SK-N-SH treated with all-trans-retinoic acid at 6 μM for 48 hours (cell line): ENCODE results near the gene OR1S2.

Experiments
- RARB ChIP-seq: fragments of 250-450 bp; sonication (Bioruptor Pico); IDR thresholded peaks from 2 replicates; pipeline ENCODE4 v1.8.0; 2021; ENCODE audit warnings: mild to moderate bottlenecking, moderate library complexity
- ZC3H10 ChIP-seq: fragments of 250-450 bp; sonication (Bioruptor Pico); IDR thresholded peaks from 2 replicates; pipeline ENCODE4 v1.5.1; 2021; ENCODE audit warnings: mild to moderate bottlenecking, moderate library complexity
- ZFP30 ChIP-seq: fragments of 450-650 bp; formaldehyde crosslinking; IDR thresholded peaks from 2 replicates; pipeline ENCODE4 v1.5.0; 2022; ENCODE audit warnings: mild to moderate bottlenecking, moderate library complexity
- ZNF565 ChIP-seq: fragments of 450-650 bp; formaldehyde crosslinking; conservative IDR thresholded peaks from 2 replicates; pipeline ENCODE4 v1.5.0; 2020; ENCODE audit warnings: low read depth, mild to moderate bottlenecking, moderate library complexity
- ZNF8 ChIP-seq: fragments of 450-650 bp; formaldehyde crosslinking; IDR thresholded peaks from 2 replicates; pipeline ENCODE4 v1.5.0; 2020; ENCODE audit warnings: mild to moderate bottlenecking, moderate library complexity
- TF ChIP-seq, protein P1 (sequence below): fragments of 250-450 bp; sonication (Bioruptor Pico); IDR thresholded peaks from 2 replicates; pipeline ENCODE4 v1.5.1; 2021; ENCODE audit warnings: mild to moderate bottlenecking, moderate library complexity
- TF ChIP-seq, protein P2 (sequence below): fragments of 250-450 bp; sonication (Bioruptor Pico); IDR thresholded peaks from 2 replicates; pipeline ENCODE4 v1.5.1; 2020; ENCODE audit warnings: low read depth, mild to moderate bottlenecking, moderate library complexity

DNA sequence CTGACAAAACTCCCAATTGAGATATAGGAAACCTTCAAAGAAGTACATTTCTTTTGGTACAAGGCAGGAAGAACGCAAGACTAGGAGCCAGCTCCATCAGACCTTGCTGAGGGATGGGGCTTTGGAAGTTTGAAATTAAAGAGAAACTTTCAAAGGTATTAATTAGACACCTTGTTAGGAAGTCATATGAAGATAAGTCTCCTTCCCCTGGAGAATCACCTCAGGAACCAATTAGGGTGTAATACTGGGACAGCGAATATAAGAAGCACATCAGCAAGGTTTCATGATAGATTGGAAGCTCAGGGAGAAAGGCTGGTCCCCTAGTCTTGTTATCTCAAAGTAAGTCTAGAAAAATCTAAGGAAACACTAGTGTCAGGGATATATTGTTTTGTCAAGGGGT lies 15.2 kb downstream of the OR1S2 start, which contains the start of gene OR9Q2:
- TF ChIP-seq, protein P1, sequence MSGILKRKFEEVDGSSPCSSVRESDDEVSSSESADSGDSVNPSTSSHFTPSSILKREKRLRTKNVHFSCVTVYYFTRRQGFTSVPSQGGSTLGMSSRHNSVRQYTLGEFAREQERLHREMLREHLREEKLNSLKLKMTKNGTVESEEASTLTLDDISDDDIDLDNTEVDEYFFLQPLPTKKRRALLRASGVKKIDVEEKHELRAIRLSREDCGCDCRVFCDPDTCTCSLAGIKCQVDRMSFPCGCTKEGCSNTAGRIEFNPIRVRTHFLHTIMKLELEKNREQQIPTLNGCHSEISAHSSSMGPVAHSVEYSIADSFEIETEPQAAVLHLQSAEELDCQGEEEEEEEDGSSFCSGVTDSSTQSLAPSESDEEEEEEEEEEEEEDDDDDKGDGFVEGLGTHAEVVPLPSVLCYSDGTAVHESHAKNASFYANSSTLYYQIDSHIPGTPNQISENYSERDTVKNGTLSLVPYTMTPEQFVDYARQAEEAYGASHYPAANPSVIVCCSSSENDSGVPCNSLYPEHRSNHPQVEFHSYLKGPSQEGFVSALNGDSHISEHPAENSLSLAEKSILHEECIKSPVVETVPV, result no peak
- no peak for TF ChIP-seq ZNF565
- TF ChIP-seq ZC3H10 (CRISPR knock-in tag), result no peak
- no peak for TF ChIP-seq ZFP30 (CRISPR knock-in tag)
- no peak for TF ChIP-seq RARB (CRISPR knock-in tag)
- TF ChIP-seq ZNF8 (CRISPR knock-in tag), result no peak
- TF ChIP-seq, protein P2, sequence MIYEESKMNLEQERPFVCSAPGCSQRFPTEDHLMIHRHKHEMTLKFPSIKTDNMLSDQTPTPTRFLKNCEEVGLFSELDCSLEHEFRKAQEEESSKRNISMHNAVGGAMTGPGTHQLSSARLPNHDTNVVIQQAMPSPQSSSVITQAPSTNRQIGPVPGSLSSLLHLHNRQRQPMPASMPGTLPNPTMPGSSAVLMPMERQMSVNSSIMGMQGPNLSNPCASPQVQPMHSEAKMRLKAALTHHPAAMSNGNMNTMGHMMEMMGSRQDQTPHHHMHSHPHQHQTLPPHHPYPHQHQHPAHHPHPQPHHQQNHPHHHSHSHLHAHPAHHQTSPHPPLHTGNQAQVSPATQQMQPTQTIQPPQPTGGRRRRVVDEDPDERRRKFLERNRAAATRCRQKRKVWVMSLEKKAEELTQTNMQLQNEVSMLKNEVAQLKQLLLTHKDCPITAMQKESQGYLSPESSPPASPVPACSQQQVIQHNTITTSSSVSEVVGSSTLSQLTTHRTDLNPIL, result no peak
